GM18907 (cell line): ENCODE data around the gene ANO4.

Source experiments
- ATAC-seq: cut with Tn5 transposase; IDR thresholded peaks from one replicate; pipeline ENCODE4 v1.9.1; 2021; ENCODE audit warnings: mild to moderate bottlenecking, moderate library complexity; ENCODE audit not compliant: unreplicated experiment

The ANO4 gene

GRCh38 chr12:100794441-100795173, at the start of gene ANO4:
ANO4 (plus strand) TSS chr12:100794776; CDS start chr12:100901786, 107,010 bp downstream.
- no peak for ATAC-seq

- ATAC-seq, result no peak
Observed at GRCh38 chr12:100745378-100746071, 49.1 kb upstream of the ANO4 start.

- no peak for ATAC-seq
Observed at GRCh38 chr12:100752841-100753240, 41.7 kb upstream of the ANO4 start.

GRCh38 chr12:100753837-100754236, 40.7 kb upstream of the ANO4 start:
- ATAC-seq, result no peak

GRCh38 chr12:100755186-100755585, 39.4 kb upstream of the ANO4 start:
- no peak for ATAC-seq

GRCh38 chr12:100758083-100758482, 36.5 kb upstream of the ANO4 start:
- no peak for ATAC-seq

- no peak for ATAC-seq
Observed at GRCh38 chr12:100767371-100767770, 27.2 kb upstream of the ANO4 start.

GRCh38 chr12:100767950-100768349, 26.6 kb upstream of the ANO4 start:
- no peak for ATAC-seq

- ATAC-seq, result no peak
Observed at GRCh38 chr12:100778967-100779590, 15.5 kb upstream of the ANO4 start.

GRCh38 chr12:100789146-100789545, 5.4 kb upstream of the ANO4 start:
- ATAC-seq, result no peak

GRCh38 chr12:100789975-100790374, 4.6 kb upstream of the ANO4 start:
- no peak for ATAC-seq

GRCh38 chr12:100790552-100790951, 4.0 kb upstream of the ANO4 start:
- no peak for ATAC-seq

- no peak for ATAC-seq
Observed at GRCh38 chr12:100793182-100793581, 1.4 kb upstream of the ANO4 start.

GRCh38 chr12:100795174-100795799, 711 bp downstream of the ANO4 start:
- ATAC-seq, result no peak

- no peak for ATAC-seq
Observed at GRCh38 chr12:100795800-100796179, 1.2 kb downstream of the ANO4 start.

- ATAC-seq, result no peak
Observed at GRCh38 chr12:100796621-100797020, 2.0 kb downstream of the ANO4 start.

GRCh38 chr12:100797246-100797645, 2.7 kb downstream of the ANO4 start:
- no peak for ATAC-seq

GRCh38 chr12:100797786-100798185, 3.2 kb downstream of the ANO4 start:
- ATAC-seq, result no peak

- ATAC-seq, result no peak
Observed at GRCh38 chr12:100798286-100799160, 3.9 kb downstream of the ANO4 start.

- no peak for ATAC-seq
Observed at GRCh38 chr12:100799770-100800169, 5.2 kb downstream of the ANO4 start.

GRCh38 chr12:100800723-100801122, 6.1 kb downstream of the ANO4 start:
- ATAC-seq, result no peak
